ENCODE measurements around the gene WIPI1.
"Not testable (repeated sequence)": the region's sequence is repeated elsewhere in the genome, so short reads cannot be mapped to it uniquely, and the experiment has no call there.

WIPI1 gene

DNA sequence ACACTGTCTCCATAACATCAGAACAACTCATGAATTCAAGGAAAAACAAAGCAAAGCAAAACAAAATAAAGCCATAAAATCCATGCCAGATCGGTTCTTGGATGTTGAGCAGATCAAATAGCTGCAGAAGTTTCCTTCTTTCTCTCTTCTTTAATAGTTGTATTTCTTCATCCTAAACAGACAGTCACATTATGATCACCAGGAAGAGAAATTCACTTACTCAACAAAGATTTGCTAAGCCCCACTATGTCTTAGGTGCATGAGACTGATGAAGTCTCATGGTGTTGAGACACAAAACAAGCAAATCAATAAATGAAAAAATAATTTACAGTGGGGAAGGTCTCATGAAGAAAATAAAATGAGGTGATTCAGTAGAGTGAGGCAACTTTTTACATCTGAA is 72.8 kb downstream of the WIPI1 start:
- peak; percentile 34 for DNase-seq (ENCODE audit: low read depth)

DNA sequence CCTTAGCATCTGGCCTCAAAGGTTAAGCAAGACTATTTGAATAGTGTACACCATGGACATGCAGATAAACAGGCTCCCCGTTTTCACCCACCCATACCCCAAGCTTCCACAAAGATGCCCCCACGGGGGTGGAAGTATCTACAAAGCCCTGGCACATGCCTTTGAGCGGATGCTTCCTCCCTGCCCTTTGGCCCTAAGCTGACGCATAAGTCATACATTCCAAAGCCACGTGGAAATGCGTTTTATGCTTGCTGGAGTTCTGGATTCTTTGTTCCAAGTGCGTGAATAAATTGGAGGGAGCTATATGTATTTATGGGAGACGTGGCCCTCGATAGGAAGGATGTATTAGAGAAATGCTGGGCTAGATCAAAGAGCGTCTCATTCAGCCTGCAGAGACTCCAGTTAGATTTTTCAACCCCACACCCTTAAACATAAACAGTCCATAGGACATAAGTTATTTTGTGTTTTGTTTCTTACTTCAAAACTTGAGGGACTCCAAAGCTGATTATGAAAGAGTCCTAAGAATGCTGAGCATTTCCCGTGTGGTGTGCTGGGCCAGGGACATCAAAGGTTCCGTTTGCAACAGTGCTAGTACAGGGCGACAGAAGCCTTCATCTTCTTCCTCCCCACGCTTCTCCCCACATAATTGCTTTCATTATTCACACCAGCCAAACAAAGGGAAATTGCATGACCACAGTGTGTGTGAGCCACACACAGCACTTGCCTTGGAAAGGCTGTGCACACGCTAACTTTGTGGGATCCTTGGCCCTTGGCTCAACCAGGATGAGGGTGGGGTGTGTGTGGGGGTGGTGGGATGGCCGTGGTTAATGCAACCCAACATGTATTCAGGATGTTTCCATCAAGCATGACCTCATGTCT is 73.6 kb downstream of the WIPI1 start:
- peak; percentile 92 for DNase-seq (ENCODE audit: low read depth)

DNA sequence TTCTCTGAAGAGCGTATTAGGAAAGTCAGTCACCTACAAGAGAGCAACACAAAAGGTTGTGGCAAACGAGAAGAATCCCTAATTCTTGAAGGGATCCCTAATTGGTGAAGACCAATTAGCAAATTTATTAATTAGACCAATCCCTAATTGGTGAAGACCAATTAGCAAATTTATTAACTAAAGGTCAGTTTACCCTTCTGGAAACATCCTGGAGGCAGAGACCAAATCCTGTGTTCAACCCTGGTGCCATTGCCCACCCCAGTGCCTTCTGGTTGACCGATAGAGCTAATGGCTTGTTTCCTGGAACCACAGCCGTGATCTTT is 74.2 kb downstream of the WIPI1 start:
- DNase-seq (ENCODE audit: low read depth), result no peak

DNA sequence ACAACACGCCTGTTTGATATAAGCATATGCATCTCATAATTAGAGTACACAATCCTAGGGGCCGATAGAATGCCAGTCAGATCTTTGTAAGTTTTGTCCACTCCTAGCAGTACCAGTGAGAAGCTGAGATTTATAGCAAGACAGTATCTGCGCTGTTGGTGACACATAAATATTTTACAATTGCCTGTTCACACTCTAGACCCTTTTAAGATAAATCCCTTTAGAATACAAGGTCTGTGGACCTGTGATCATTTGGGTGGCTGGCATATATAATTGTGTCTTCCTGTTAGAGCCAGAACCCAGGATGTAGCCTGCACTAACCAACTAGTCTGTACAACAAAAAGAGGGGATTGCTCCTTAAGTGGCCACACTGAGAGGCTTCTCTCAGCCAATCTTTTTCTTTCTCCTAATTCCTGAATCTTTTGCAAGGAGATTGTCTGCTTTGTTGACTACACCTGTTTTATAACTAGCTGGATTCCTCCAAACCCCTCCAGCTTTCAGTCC is 74.7 kb downstream of the WIPI1 start:
- peak; percentile 14 for DNase-seq (ENCODE audit: low read depth)

DNA sequence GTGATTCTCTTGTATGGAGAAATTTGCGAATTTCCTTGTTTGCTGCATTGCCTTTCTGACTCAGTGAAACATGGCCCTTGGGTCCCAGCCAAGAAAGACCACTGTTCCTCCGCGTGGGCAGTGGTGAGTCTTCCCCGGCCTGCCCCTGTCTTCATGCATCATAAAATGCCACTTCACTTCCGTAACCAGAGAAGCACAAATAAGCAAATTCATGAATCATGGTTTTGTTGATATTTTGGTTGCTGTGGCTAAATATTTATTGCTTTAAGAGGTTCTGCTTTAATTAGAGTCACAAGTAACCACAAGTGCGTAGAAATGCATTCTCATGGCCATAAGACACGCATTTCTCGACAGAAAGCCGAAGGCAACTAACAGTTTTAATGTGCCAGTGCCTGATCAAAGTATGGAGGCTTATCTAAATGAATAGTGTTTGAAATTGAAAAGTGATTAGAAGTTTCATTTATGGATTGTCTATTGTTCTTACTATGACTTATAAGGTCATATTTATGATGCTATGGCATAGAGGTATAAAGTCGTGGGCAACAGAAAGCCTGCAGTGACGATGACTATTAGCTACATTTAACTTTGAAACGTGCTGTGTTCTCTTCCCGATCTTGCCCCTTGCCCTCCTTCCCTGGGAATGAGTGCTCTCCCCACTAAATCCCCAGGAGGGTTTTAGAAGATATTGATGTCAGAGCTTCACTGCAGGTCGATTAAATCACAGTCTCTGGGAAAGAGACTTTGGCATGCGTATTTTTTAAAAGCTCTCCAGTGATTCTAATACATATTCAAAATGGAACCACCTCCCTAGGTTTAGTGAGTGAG is 76.0 kb downstream of the WIPI1 start:
- DNase-seq (ENCODE audit: low read depth), result peak; percentile 95

DNA sequence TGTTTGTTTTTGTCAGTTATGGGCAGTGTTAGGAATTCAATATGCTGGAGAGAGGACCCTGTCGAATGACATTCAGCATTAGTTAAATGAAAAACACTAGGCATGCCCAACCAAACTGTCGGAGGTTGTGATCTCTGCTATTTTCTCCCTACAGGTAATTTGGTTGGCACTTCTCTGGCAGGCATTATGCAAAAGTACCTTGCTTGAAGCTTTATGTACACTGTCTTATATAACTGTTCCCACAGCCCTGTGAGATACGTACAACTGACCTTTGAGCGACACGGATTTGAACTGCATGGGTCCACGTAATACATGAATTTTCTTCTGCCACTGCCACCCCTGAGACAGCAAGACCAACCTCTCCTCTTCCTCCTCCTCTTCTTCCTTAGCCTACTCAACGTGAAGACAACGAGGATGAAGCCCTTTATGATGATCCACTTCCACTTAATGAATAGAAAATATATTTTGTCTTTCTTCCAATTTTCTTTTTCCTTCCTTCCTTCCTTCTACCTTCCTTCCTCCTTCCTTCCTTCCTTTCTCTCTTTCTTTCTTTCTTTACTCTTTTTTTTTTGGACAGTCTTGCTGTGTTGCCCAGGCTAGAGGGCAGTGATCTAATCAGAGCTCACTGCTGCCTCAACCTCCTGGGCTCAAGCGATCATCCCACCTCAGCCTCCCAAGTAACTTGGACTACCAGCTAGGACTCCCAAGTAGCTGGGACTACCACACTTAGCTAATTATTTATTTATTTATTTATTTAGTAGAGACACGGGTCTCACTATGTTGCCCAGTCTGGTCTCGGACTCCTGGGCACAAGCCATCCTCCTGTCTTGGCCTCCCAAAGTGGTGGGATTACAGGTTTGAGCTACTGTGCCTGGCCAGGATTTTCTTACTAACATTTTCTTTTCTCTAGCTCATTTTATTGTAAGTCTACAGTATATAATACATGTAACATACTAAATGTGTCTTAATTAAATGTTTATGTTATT is 77.3 kb downstream of the WIPI1 start:
- no peak for DNase-seq (ENCODE audit: low read depth)

DNA sequence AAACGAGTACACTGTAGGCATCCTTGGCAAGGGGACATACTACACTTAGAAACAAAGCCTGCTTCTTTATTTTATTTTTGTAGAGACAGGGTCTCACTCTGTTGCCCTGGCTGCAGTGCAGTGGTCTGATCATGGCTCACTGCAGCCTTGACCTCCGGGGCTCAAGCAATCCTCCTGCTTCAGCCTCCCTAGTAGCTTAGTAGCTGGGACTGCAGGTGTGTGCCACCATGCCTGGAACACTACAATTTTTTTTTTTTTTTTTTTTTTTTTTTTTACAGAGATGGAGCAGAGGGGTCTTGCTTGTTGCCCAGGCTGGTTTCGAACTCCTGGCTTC is 78.2 kb downstream of the WIPI1 start:
- DNase-seq (ENCODE audit: low read depth), result no peak

DNA sequence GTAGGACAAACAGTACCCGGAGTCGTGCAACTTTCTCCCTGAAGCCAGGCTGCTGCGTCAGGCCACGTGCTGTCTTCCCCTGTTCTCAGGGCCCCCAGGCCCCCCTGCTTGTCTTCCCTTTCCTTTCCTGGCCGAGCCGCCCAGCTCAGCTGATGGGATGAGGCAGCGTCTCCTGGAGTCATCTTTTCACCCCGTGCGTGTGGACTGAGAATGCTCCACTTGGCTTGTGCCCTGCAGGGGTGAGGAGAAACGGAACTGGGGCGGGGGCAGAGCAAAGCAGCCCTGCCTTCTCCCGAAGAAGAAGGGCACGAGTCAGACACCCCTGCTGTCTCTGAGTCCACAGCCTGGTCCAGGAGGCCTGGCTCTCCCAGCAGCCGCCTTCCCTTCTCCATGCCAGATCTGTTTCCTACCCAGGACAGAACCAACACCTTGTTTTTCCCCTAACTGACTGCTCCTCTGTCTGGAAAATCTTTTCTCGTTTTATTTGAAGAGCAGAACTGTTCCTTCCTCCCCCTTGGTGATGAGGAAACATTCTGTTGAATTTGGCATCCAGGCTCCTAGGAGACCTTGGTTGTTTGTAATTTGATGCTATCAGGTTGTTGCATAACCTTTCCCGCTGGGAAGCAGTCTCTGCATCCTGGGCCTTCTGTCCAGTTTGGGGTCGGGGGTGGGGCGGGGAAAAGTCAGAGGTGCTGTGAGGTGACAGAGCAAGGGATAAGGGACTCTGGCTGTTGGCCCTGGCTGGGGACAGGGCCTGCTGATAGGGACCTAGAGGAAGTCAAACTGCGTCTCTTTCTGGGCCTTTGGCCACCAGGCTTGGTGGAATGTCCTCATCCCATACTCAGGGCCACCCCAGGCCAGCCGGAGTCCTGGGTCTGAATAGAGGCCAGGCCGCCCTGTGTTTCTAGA is 78.8 kb downstream of the WIPI1 start:
- DNase-seq (ENCODE audit: low read depth), result peak; percentile 96

DNA sequence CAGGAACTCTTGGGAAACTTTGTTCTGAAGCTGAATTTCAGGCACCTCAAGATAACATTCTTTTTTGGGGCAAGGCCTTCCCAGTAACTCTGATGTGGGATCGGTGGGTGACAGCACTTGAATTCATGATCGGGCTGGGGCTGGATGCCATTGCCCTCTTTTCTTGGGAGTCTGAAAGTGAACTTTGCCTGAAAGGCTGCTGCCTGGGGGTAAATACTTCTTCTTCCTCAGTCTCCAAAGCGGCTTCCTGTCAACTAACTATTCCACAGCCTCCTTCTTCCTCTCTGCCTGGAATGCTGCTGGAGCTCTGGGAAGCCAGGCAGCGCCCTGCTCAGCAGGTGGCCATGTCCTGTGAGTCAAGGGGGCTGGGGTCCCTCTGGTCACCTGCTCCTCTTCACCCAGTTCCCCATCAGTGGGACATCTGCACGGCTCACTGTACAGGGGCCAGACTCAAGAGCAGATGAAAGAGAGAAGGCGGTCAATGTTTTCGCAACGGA is 79.5 kb downstream of the WIPI1 start:
- DNase-seq (ENCODE audit: low read depth), result no peak

DNA sequence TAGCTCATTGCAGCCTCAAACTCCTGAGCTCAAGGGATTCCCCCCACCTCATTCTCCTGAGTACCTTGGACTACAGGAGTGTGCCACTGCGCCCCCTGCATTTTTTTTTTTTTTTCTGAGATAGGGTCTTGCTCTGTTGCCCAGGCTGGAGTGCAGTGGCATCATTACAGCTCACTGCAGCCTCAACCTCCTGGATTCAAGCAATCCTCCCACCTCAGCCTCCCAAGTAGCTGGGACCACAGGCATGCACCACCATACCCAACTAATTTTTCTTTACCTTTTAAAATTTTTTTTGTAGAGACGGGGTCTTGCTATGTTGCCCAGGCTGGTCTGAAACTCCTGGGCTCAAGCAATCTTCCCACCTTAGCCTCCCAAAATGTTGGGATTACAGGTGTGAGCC is 81.1 kb downstream of the WIPI1 start:
- not testable (repeated sequence) for DNase-seq (ENCODE audit: low read depth)

DNA sequence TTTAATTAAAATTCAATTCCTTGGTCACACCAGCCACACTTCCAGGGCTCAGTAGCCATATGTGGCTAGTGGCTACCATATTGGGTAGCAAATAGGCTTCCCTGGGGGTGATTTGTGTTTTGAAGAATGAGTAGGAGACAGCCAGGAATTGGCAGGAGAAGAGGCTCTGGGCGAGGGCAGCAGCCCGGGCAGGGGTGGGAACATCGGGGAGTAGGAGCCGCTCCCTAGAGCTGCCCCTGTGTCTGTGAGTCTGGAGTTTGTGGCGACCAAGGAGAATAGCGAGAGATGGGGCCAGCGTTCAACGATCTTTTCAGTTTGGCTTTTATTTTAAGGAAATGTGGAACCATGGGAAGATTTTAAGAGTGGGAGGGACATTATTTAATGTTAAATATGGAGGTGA is 81.7 kb downstream of the WIPI1 start:
- DNase-seq (ENCODE audit: low read depth), result no peak
